SK-N-SH treated with all-trans-retinoic acid at 6 μM for 48 hours (cell line): Measurements from ENCODE around the gene KCNC4.

ENCODE experiments used
- ATAC-seq: fragments of 200-7000 bp; cut with Tn5 transposase; 3 replicates; pipeline ENCODE4 v1.9.1; 2020; ENCODE audit warnings: mild to moderate bottlenecking, moderate library complexity
- BACH2 ChIP-seq: fragments of 250-450 bp; sonication (Bioruptor Pico); IDR thresholded peaks from 2 replicates; pipeline ENCODE4 v1.9.0; 2021; ENCODE audit warnings: mild to moderate bottlenecking, borderline replicate concordance
- CSDC2 ChIP-seq: fragments of 250-450 bp; sonication (Bioruptor Pico); IDR thresholded peaks from 2 replicates; pipeline ENCODE4 v1.5.0; 2020; ENCODE audit warnings: mild to moderate bottlenecking, moderate library complexity
- ESRRG ChIP-seq: fragments of 250-450 bp; sonication (Bioruptor Pico); IDR thresholded peaks from 2 replicates; pipeline ENCODE4 v1.6.1; 2021; ENCODE audit warnings: mild to moderate bottlenecking
- ISL1 ChIP-seq: fragments of 250-450 bp; sonication (Bioruptor Pico); IDR thresholded peaks from 2 replicates; pipeline ENCODE4 v2.1.2; 2022; ENCODE audit warnings: mild to moderate bottlenecking, moderate library complexity
- OSR1 ChIP-seq: fragments of 250-450 bp; sonication (Bioruptor Pico); IDR thresholded peaks from 2 replicates; pipeline ENCODE4 v1.8.0; 2022; ENCODE audit warnings: moderate library complexity, mild to moderate bottlenecking, inconsistent platforms
- PPARA ChIP-seq: fragments of 250-450 bp; sonication (Bioruptor Pico); IDR thresholded peaks from 2 replicates; pipeline ENCODE4 v1.5.0; 2020; ENCODE audit warnings: mild to moderate bottlenecking, borderline replicate concordance
- RARB ChIP-seq: fragments of 250-450 bp; sonication (Bioruptor Pico); IDR thresholded peaks from 2 replicates; pipeline ENCODE4 v1.8.0; 2021; ENCODE audit warnings: mild to moderate bottlenecking, moderate library complexity
- SNAI2 ChIP-seq: fragments of 250-450 bp; sonication (Bioruptor Pico); IDR thresholded peaks from 2 replicates; pipeline ENCODE4 v1.5.0; 2020; ENCODE audit warnings: mild to moderate bottlenecking, moderate library complexity
- TCF4 ChIP-seq: fragments of 250-450 bp; sonication (Bioruptor Pico); IDR thresholded peaks from 2 replicates; pipeline ENCODE4 v1.8.0; 2021; ENCODE audit warnings: mild to moderate bottlenecking, moderate library complexity, borderline replicate concordance
- TOX ChIP-seq: fragments of 250-450 bp; sonication (Bioruptor Pico); IDR thresholded peaks from 2 replicates; pipeline ENCODE4 v1.8.0; 2021; ENCODE audit warnings: mild to moderate bottlenecking, moderate library complexity, borderline replicate concordance
- ZC3H10 ChIP-seq: fragments of 250-450 bp; sonication (Bioruptor Pico); IDR thresholded peaks from 2 replicates; pipeline ENCODE4 v1.5.1; 2021; ENCODE audit warnings: mild to moderate bottlenecking, moderate library complexity
- ZFP3 ChIP-seq: fragments of 250-450 bp; sonication (Bioruptor Pico); IDR thresholded peaks from 2 replicates; pipeline ENCODE4 v1.5.0; 2020; ENCODE audit warnings: mild to moderate bottlenecking, moderate library complexity
- ZFP30 ChIP-seq: fragments of 450-650 bp; formaldehyde crosslinking; IDR thresholded peaks from 2 replicates; pipeline ENCODE4 v1.5.0; 2022; ENCODE audit warnings: mild to moderate bottlenecking, moderate library complexity
- ZNF565 ChIP-seq: fragments of 450-650 bp; formaldehyde crosslinking; conservative IDR thresholded peaks from 2 replicates; pipeline ENCODE4 v1.5.0; 2020; ENCODE audit warnings: low read depth, mild to moderate bottlenecking, moderate library complexity
- ZNF70 ChIP-seq: fragments of 450-650 bp; formaldehyde crosslinking; IDR thresholded peaks from 2 replicates; pipeline ENCODE4 v1.5.0; 2020; ENCODE audit warnings: mild to moderate bottlenecking, moderate library complexity
- TF ChIP-seq, protein P1 (sequence below): fragments of 250-450 bp; sonication (Bioruptor Pico); IDR thresholded peaks from 2 replicates; pipeline ENCODE4 v1.8.0; 2021; ENCODE audit warnings: low read depth, mild to moderate bottlenecking, moderate library complexity, borderline replicate concordance
- TF ChIP-seq, protein P2 (sequence below): fragments of 250-450 bp; sonication (Bioruptor Pico); IDR thresholded peaks from 2 replicates; pipeline ENCODE4 v1.5.0; 2020; ENCODE audit warnings: mild to moderate bottlenecking, moderate library complexity
- TF ChIP-seq, protein P3 (sequence below): fragments of 250-450 bp; sonication (Bioruptor Pico); IDR thresholded peaks from 2 replicates; pipeline ENCODE4 v1.5.1; 2021; ENCODE audit warnings: mild to moderate bottlenecking, moderate library complexity
- TF ChIP-seq, protein P4 (sequence below): fragments of 250-450 bp; sonication (Bioruptor Pico); IDR thresholded peaks from 2 replicates; pipeline ENCODE4 v1.8.0; 2020; ENCODE audit warnings: mild to moderate bottlenecking, moderate library complexity, borderline replicate concordance
- TF ChIP-seq, protein P5 (sequence below): fragments of 250-450 bp; sonication (Bioruptor Pico); IDR thresholded peaks from 2 replicates; pipeline ENCODE4 v1.5.1; 2020; ENCODE audit warnings: low read depth, mild to moderate bottlenecking, moderate library complexity

The KCNC4 gene

DNA sequence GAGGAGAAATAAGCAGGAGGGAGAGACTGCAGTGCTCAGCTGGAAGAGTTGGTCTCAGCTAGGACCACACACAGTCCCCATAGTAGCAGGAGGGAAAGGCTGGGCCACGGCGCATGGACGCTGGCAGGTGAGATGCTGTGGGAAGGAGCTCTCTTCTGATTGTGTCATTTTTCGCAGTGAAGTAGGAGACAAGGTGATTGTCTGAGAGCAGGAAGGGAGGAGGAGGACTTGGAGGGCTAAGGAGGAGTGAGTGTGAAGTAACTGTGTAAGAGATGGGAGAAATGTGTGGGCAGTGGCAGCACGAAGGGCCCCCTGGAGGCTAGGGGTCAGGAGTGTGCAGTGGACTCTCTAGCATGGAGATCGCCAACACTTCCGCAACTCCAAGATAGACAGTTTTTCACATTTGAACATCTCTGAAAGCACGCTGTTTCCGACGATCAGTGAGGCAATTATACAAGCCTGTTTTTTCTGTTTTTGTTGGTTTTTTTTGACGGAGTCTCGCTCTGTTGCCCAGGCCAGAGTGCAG, 26.4 kb upstream of the KCNC4 start:
- no peak for ATAC-seq

DNA sequence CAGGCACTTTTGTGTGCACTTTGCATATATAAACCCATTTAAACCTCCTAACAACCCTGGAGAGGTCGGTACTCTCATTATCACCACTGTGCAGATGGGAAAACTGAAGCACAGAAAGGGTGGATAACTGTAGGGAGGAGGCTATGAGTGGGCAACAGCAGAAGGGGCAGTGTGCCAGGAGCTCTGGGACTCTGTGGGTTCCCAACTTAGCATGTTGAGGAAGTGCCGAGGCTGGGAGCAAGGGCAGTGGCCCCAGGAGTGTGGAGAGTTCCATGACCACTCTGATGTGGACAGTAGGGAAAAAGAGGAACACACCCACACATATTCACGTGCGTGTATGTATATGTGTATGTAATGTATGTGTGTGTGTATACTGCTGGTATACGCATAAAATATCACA, 25.7 kb upstream of the KCNC4 start:
- ATAC-seq, result no peak
- no peak for TF ChIP-seq CSDC2 (CRISPR knock-in tag)
- TF ChIP-seq, protein P1, sequence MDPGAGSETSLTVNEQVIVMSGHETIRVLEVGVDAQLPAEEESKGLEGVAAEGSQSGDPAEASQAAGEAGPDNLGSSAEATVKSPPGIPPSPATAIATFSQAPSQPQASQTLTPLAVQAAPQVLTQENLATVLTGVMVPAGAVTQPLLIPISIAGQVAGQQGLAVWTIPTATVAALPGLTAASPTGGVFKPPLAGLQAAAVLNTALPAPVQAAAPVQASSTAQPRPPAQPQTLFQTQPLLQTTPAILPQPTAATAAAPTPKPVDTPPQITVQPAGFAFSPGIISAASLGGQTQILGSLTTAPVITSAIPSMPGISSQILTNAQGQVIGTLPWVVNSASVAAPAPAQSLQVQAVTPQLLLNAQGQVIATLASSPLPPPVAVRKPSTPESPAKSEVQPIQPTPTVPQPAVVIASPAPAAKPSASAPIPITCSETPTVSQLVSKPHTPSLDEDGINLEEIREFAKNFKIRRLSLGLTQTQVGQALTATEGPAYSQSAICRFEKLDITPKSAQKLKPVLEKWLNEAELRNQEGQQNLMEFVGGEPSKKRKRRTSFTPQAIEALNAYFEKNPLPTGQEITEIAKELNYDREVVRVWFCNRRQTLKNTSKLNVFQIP, result no peak
- TF ChIP-seq TCF4 (CRISPR knock-in tag), result no peak

More for the DNA sequence above, 26.4 kb upstream of the KCNC4 start:
- TF ChIP-seq ESRRG (CRISPR knock-in tag), result no peak
- TF ChIP-seq, protein P2, sequence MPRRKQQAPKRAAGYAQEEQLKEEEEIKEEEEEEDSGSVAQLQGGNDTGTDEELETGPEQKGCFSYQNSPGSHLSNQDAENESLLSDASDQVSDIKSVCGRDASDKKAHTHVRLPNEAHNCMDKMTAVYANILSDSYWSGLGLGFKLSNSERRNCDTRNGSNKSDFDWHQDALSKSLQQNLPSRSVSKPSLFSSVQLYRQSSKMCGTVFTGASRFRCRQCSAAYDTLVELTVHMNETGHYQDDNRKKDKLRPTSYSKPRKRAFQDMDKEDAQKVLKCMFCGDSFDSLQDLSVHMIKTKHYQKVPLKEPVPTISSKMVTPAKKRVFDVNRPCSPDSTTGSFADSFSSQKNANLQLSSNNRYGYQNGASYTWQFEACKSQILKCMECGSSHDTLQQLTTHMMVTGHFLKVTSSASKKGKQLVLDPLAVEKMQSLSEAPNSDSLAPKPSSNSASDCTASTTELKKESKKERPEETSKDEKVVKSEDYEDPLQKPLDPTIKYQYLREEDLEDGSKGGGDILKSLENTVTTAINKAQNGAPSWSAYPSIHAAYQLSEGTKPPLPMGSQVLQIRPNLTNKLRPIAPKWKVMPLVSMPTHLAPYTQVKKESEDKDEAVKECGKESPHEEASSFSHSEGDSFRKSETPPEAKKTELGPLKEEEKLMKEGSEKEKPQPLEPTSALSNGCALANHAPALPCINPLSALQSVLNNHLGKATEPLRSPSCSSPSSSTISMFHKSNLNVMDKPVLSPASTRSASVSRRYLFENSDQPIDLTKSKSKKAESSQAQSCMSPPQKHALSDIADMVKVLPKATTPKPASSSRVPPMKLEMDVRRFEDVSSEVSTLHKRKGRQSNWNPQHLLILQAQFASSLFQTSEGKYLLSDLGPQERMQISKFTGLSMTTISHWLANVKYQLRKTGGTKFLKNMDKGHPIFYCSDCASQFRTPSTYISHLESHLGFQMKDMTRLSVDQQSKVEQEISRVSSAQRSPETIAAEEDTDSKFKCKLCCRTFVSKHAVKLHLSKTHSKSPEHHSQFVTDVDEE (CRISPR knock-in tag), result no peak
- no peak for TF ChIP-seq TOX (CRISPR knock-in tag)
- TF ChIP-seq, protein P3, sequence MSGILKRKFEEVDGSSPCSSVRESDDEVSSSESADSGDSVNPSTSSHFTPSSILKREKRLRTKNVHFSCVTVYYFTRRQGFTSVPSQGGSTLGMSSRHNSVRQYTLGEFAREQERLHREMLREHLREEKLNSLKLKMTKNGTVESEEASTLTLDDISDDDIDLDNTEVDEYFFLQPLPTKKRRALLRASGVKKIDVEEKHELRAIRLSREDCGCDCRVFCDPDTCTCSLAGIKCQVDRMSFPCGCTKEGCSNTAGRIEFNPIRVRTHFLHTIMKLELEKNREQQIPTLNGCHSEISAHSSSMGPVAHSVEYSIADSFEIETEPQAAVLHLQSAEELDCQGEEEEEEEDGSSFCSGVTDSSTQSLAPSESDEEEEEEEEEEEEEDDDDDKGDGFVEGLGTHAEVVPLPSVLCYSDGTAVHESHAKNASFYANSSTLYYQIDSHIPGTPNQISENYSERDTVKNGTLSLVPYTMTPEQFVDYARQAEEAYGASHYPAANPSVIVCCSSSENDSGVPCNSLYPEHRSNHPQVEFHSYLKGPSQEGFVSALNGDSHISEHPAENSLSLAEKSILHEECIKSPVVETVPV (CRISPR knock-in tag), result no peak
- TF ChIP-seq SNAI2, result no peak
- TF ChIP-seq, protein P1, result no peak
- TF ChIP-seq ZFP30, result no peak
- TF ChIP-seq TCF4 (CRISPR knock-in tag), result no peak
- TF ChIP-seq PPARA (CRISPR knock-in tag), result no peak
- TF ChIP-seq BACH2 (CRISPR knock-in tag), result no peak
- TF ChIP-seq, protein P4, sequence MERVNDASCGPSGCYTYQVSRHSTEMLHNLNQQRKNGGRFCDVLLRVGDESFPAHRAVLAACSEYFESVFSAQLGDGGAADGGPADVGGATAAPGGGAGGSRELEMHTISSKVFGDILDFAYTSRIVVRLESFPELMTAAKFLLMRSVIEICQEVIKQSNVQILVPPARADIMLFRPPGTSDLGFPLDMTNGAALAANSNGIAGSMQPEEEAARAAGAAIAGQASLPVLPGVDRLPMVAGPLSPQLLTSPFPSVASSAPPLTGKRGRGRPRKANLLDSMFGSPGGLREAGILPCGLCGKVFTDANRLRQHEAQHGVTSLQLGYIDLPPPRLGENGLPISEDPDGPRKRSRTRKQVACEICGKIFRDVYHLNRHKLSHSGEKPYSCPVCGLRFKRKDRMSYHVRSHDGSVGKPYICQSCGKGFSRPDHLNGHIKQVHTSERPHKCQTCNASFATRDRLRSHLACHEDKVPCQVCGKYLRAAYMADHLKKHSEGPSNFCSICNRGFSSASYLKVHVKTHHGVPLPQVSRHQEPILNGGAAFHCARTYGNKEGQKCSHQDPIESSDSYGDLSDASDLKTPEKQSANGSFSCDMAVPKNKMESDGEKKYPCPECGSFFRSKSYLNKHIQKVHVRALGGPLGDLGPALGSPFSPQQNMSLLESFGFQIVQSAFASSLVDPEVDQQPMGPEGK (CRISPR knock-in tag), result no peak
- TF ChIP-seq ISL1 (CRISPR knock-in tag), result no peak
- TF ChIP-seq, protein P5, sequence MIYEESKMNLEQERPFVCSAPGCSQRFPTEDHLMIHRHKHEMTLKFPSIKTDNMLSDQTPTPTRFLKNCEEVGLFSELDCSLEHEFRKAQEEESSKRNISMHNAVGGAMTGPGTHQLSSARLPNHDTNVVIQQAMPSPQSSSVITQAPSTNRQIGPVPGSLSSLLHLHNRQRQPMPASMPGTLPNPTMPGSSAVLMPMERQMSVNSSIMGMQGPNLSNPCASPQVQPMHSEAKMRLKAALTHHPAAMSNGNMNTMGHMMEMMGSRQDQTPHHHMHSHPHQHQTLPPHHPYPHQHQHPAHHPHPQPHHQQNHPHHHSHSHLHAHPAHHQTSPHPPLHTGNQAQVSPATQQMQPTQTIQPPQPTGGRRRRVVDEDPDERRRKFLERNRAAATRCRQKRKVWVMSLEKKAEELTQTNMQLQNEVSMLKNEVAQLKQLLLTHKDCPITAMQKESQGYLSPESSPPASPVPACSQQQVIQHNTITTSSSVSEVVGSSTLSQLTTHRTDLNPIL (CRISPR knock-in tag), result no peak
- no peak for TF ChIP-seq RARB (CRISPR knock-in tag)
- no peak for TF ChIP-seq ZNF565 (CRISPR knock-in tag)
- no peak for TF ChIP-seq ZNF70 (CRISPR knock-in tag)
- no peak for TF ChIP-seq ZC3H10 (CRISPR knock-in tag)
- no peak for TF ChIP-seq CSDC2 (CRISPR knock-in tag)

DNA sequence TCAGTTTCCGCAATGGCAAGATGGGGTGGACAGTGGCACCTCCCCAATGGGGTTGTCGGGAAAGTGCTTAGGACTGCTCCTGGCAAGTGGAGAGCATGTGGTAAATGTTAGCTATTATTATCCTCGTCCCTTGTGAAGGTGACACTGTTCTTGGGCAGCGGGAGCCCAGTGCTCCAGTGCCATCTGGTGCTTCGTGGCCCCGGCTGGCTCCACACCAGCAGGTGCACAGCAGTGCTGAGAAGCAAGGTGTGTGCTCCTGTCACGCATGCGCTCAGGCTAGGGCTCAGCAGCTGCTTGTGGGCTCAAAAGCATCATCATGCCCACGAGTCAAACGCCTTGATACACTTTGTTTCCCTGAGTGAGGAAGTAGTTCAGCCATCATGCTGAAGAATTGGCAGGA, 24.9 kb upstream of the KCNC4 start:
- TF ChIP-seq ESRRG (CRISPR knock-in tag) (no peak), OSR1 (CRISPR knock-in tag) (no peak), ZFP3 (CRISPR knock-in tag) (no peak), BACH2 (CRISPR knock-in tag) (no peak), TCF4 (CRISPR knock-in tag) (no peak), RARB (CRISPR knock-in tag) (no peak), ZC3H10 (CRISPR knock-in tag) (no peak), ISL1 (CRISPR knock-in tag) (no peak), ZFP30 (no peak), PPARA (CRISPR knock-in tag) (no peak), ZNF565 (CRISPR knock-in tag) (no peak), SNAI2 (no peak), ZNF70 (CRISPR knock-in tag) (no peak)
- TF ChIP-seq, protein P2 (CRISPR knock-in tag), result no peak
- TF ChIP-seq, protein P4 (CRISPR knock-in tag), result no peak
- no peak for ATAC-seq
